K562 (cell line): ENCODE data around the gene ASMTL.

Experiments used
- TF ChIP-seq, protein P1 (sequence below): sonication (generic); formaldehyde crosslinking; IDR thresholded peaks from 2 replicates; pipeline ENCODE4 v1.9.0; 2022; ENCODE audit warnings: mild to moderate bottlenecking, missing genetic modification reagents
- TF ChIP-seq, protein P2 (sequence below), 2 experiments: fragments of 450-650 bp in 1 of 2; IDR thresholded peaks; 2 replicates each; pipeline ENCODE4 v1.6.1; 2011 to 2017; ENCODE audit warnings: low read depth in 2 of 2, antibody characterized with exemption in 1 of 2, borderline replicate concordance in 1 of 2, low read length in 1 of 2, mild to moderate bottlenecking in 1 of 2, mixed read lengths in 1 of 2; ENCODE audit not compliant: control insufficient read depth in 1 of 2

DNA sequence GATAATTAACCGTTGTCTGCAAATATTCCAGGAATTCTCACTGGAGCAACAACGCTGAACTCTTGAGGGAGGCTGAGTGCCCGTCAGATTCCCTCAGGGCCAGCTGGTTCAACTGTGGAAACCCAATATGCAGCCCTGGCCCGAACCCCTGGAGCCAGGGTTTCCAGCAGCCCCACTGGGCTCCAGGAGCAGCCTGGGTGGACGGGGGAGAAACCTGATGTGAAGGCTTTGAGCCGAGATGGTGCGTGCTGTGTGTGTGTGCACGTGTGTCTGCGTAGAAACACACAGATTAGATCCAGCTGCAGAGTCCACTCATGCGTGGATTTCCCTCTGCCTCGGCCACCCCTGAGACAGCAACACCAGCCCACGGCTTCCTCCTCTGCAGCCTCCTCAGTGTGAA is 41.4 kb downstream of the ASMTL start:
- TF ChIP-seq, protein P1, sequence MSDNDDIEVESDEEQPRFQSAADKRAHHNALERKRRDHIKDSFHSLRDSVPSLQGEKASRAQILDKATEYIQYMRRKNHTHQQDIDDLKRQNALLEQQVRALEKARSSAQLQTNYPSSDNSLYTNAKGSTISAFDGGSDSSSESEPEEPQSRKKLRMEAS (CRISPR knock-in tag), result no peak
- TF ChIP-seq, protein P2, sequence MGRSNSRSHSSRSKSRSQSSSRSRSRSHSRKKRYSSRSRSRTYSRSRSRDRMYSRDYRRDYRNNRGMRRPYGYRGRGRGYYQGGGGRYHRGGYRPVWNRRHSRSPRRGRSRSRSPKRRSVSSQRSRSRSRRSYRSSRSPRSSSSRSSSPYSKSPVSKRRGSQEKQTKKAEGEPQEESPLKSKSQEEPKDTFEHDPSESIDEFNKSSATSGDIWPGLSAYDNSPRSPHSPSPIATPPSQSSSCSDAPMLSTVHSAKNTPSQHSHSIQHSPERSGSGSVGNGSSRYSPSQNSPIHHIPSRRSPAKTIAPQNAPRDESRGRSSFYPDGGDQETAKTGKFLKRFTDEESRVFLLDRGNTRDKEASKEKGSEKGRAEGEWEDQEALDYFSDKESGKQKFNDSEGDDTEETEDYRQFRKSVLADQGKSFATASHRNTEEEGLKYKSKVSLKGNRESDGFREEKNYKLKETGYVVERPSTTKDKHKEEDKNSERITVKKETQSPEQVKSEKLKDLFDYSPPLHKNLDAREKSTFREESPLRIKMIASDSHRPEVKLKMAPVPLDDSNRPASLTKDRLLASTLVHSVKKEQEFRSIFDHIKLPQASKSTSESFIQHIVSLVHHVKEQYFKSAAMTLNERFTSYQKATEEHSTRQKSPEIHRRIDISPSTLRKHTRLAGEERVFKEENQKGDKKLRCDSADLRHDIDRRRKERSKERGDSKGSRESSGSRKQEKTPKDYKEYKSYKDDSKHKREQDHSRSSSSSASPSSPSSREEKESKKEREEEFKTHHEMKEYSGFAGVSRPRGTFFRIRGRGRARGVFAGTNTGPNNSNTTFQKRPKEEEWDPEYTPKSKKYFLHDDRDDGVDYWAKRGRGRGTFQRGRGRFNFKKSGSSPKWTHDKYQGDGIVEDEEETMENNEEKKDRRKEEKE (IDR thresholded peaks at IDR 0.05; ENCODE audit: borderline replicate concordance in 1 of 2, control insufficient read depth in 1 of 2, low read depth in 2 of 2, low read length in 1 of 2), result no peak
